Measurements from ENCODE around the gene CREM. TPM values are rescaled to one million over a fixed set of nuclear protein-coding genes. Genes with fewer than 3 reads are reported as not detected.

Gene CREM
- total RNA-seq, 1 experiment from 2014 or later = 21.4 TPM

GRCh38 chr10:35206274-35206673 lies 79.6 kb downstream of the CREM start:
- H3K36me3 ChIP-seq (ENCODE audit: control insufficient read depth in 1 of 2, insufficient read depth in 2 of 2, low read length in 2 of 2) = no peaks in the 10 kb centered on the region
- TF ChIP-seq CBX3 (IDR thresholded peaks at IDR 0.05; ENCODE audit: low read depth) (no peak), FOSL1 (IDR thresholded peaks at IDR 0.05; ENCODE audit: low read depth) (no peak), YY1 (IDR thresholded peaks at IDR 0.05; ENCODE audit: extremely low read depth, insufficient replicate concordance, low read depth, low read length) (no peak), SP1 (IDR thresholded peaks at IDR 0.05; ENCODE audit: low read depth) (no peak), TCF7L2 (IDR thresholded peaks at IDR 0.05; ENCODE audit: borderline replicate concordance, extremely low read depth, insufficient read depth, insufficient read length) (no peak), RAD21 (IDR thresholded peaks at IDR 0.05; ENCODE audit: low read depth) (no peak), EZH2phosphoT487 (IDR thresholded peaks at IDR 0.05; ENCODE audit: borderline replicate concordance) (no peak), POLR2AphosphoS5 (IDR thresholded peaks at IDR 0.05; ENCODE audit: low read depth, low read length) (no peak), CEBPB (IDR thresholded peaks at IDR 0.05; ENCODE audit: low read depth) (no peak), EZH2 (IDR thresholded peaks at IDR 0.05) (no peak), CTCF (IDR thresholded peaks at IDR 0.05 in 2 of 3, conservative IDR thresholded peaks at IDR 0.05 in 1 of 3; ENCODE audit: borderline replicate concordance in 1 of 3, insufficient read depth in 1 of 3, low read depth in 2 of 3, low read length in 2 of 3) (no peak), ZNF274 (IDR thresholded peaks at IDR 0.05; ENCODE audit: low read depth, low read length) (no peak), POLR2A (IDR thresholded peaks at IDR 0.05; ENCODE audit: borderline replicate concordance, extremely low read depth, insufficient read depth, insufficient read length) (no peak), ZBTB33 (IDR thresholded peaks at IDR 0.05; ENCODE audit: extremely low read depth, insufficient replicate concordance, low read length) (no peak), MAX (IDR thresholded peaks at IDR 0.05) (no peak), ZFX (IDR thresholded peaks at IDR 0.05) (no peak), JUND (IDR thresholded peaks at IDR 0.05) (no peak), EGR1 (IDR thresholded peaks at IDR 0.05; ENCODE audit: low read depth) (no peak), SIN3A (IDR thresholded peaks at IDR 0.05; ENCODE audit: low read depth) (no peak), SRF (IDR thresholded peaks at IDR 0.05; ENCODE audit: low read depth) (no peak)
- DNase-seq (ENCODE audit: low read depth, low spot score) (no peak), ATAC-seq (no peak)
- no peak overlapping the region for H2AFZ ChIP-seq (ENCODE audit: low read depth, low read length, poor library complexity, severe bottlenecking)
- H3K9me2 ChIP-seq (ENCODE audit: insufficient read depth) = no peaks in the 10 kb centered on the region
- CTCF ChIA-PET = interaction anchor here (0.9 to 1.3 kb wide), 2 partner anchors 10 kb away, joined by 4 to 10 read pairs; no protein-coding TSS in a partner anchor
- H3K9me3 ChIP-seq (ENCODE audit: control insufficient read depth in 1 of 2, insufficient read depth in 1 of 2, low read depth in 1 of 2, low read length in 2 of 2) = no peaks in the 10 kb centered on the region
- no peak overlapping the region for H3K27ac ChIP-seq (ENCODE audit: low read depth, low read length)
- H3K9ac ChIP-seq (ENCODE audit: low read length) = no peak overlapping the region
- H3K4me2 ChIP-seq (ENCODE audit: low read length) = no peak overlapping the region
- BruUV-seq (replicated peaks) = no TSS peak
- H3K27me3 ChIP-seq (ENCODE audit: insufficient read depth, low read length) = no peaks in the 10 kb centered on the region
- intact Hi-C loops (cut with micrococcal nuclease) = no loop called here
- H3K4me3 ChIP-seq (replicated peaks in 1 of 2; ENCODE audit: low read depth in 1 of 2, low read length in 2 of 2) = no peak overlapping the region
- POLR2A ChIA-PET = no interaction called here
- H4K20me1 ChIP-seq (ENCODE audit: insufficient read depth) = no peaks in the 10 kb centered on the region
- no peaks in the 10 kb centered on the region for H3K79me2 ChIP-seq (ENCODE audit: insufficient read depth, low read length)
- RAD21 ChIA-PET (ENCODE audit: low non-redundant PET in 1 of 2, low total read pairs in 2 of 2, uncharacterized antibody in 2 of 2, unreplicated experiment in 2 of 2) = no interaction called here
- H3K4me1 ChIP-seq (ENCODE audit: control insufficient read depth in 1 of 2, insufficient read depth in 2 of 2, low read length in 2 of 2) = 0 out of 4 replicates have a peak, but pooled peaks cover 0 to 2% of the 10 kb centered on the region in 2 experiments

Data from HCT116 (cell line).